Endothelial cell of hepatic sinusoid (primary cell): ENCODE results near the gene C12orf42.
"Not testable (repeated sequence)": the region's sequence is repeated elsewhere in the genome, so short reads cannot be mapped to it uniquely, and the experiment has no call there.

ENCODE experiments used
- in situ Hi-C: cut with HindIII; loops from 2 replicates; pipeline ENCODE4 v1.10.0; 2017; ENCODE audit warnings: low sequenced_read_pairs

The C12orf42 gene

DNA sequence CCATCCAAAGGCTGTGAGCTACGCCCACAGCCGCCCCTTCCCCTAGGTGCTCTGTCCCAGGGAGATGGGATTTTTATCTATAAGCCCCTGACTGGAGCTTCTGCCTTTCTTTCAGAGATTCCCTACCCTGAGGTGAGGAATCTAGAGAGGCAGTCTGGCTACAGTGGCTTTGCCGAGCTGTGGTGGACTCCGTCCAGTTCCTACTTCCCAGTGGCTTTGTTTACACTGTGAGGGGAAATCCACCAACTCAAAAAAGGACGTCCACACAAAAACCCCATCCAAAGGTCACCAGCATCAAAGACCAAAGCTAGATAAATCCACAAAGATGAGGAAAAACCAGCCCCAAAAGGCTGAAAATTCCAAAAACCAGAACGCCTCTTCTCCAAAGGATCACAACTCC is 70.1 kb downstream of the C12orf42 start:
- in situ Hi-C loops, result not testable (repeated sequence)

DNA sequence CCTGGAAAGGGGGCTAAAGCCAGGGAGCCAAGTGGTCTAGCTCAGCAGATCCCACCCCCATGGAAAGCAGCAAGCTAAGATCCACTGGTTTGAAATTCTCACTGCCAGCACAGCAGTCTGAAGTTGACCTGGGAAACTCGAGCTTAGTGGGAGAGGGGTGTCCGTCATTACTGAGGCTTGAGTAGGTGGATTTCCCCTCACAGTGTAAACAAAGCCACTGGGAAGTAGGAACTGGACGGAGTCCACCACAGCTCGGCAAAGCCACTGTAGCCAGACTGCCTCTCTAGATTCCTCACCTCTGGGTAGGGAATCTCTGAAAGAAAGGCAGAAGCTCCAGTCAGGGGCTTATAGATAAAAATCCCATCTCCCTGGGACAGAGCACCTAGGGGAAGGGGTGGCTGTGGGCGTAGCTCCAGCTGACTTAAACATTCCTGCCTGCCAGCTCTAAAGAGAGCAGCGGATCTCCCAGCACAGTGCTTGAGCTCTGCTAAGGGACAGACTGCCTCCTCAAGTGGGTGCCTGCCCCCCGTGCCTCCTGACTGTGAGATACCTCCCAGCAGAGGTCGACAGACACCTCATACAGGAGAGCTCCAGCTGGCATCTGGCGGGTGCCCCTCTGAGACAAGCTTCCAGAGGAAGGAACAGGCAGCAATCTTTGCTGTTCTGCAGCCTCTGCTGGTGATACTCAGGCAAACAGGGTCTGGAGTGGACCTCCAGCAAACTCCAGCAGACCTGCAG is 70.8 kb downstream of the C12orf42 start:
- in situ Hi-C loops, result not testable (repeated sequence)

DNA sequence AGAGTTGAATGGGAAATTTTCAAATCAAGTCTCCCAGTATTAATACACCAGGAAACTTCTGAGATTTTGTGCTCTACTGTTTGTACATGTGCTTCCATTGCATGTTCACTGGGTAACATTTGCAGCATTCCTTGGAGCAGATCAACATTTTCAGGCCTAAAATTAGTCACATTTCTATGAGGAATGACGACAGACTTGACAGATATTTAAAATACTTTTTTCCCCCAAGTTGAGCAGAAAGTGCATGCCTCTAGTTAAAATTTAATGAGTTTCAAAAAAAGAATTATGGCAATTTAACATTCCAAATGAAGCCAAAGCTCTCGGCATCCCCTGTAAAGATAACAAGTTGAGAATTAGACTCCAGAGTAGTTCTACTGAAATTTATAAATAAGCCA is 72.3 kb downstream of the C12orf42 start:
- in situ Hi-C loops, result no loop called here

DNA sequence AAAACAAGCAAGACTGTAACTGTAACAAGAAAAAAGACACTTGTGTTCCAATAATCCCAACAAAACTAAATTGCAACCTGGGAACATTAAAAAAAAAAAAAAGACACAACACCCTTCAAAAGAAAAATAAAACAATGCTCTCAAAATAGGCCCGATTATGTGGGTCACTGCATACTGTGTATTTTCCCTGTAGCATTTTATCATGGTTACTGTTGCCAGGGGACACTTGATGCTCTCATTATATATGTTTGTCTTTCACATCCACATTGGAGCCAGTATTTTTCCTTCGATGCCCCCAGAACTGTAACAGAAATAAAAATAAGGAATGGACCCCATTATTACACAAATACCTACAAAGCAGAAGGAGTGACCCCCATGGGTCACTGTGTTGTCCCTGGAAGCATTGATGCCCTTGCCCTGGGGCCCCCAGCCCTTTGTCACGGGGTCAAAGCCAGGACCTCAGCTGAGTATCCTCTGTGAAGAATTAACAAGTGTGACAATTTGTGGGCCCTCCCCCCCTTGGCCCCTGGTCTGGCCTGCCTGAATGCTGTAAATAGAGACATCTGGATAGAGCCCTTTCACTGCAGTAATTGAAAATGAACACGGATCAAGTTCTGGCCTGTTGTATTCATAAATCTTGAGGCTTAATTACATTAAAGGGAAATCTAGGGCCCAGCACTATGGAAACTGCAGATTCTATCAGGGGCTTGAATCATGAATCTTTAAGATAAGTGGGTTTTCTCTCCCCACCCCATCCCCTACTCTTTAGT is 72.8 kb downstream of the C12orf42 start:
- in situ Hi-C loops, result no loop called here

GRCh38 chr12:103422328-103422727 is 73.4 kb downstream of the C12orf42 start:
- in situ Hi-C loops, result no loop called here

- in situ Hi-C loops, result no loop called here
Observed at GRCh38 chr12:103421402-103421801, 74.4 kb downstream of the C12orf42 start.

DNA sequence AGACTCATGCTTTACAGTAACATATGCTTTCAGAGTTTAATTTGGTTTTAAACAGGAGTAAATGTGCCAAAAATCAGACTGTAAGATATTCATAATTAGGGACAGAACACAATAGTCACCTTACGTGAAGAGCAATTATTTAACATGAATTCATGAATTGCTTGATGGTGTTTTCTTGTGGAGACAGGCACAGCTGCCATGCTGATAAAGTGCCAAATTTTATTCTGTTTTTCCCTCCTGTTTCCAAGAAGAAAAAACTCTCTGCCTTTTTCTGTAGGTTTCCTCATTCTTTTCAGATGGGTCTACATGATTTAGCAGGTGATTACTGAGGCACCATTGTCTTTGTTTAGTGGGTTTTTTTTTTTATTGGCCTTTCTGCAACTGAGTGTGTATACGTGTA is 80.1 kb downstream of the C12orf42 start:
- in situ Hi-C loops, result no loop called here

- in situ Hi-C loops, result no loop called here
Observed at GRCh38 chr12:103401421-103401820, 94.3 kb downstream of the C12orf42 start.

DNA sequence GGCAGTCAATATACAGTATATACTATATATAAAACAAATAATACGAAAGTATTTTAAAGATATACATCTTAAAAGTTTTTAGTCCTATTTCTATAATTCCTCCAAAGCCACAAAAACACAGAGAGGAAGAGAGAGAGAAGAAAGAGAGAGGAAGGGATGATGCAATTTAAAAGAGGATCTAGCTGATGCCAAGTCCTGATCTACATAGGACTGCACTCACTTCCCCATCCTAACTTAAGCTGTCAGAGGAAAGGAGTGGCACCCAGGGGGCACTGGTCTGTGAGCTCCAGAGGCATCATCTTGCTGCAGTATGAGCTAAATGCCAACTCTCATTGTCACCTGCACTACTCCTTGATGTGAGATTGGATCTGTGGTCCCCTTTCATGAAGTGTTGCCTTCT is 95.8 kb downstream of the C12orf42 start:
- in situ Hi-C loops, result no loop called here

- in situ Hi-C loops, result no loop called here
Observed at GRCh38 chr12:103397536-103397935, 98.2 kb downstream of the C12orf42 start.

DNA sequence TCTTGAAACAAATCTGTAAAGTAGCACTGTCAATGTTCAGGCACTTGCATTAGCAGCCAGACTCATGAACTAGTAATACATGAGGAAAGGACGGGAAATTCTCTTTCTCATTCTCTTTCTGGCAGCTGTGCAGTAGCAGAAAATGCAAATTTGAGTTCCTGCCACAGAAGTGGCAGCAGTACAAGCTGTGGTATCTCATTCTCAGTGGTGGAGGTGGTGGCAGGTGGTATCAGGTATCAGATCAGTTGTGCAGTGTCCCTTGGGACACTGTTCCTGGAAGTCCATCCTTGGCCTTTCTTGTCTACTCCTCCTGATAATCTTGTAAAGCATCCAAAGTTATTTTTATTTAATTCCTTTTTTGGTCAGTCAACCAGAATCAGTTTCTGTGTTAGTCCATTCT is 103.0 kb downstream of the C12orf42 start:
- in situ Hi-C loops, result no loop called here

DNA sequence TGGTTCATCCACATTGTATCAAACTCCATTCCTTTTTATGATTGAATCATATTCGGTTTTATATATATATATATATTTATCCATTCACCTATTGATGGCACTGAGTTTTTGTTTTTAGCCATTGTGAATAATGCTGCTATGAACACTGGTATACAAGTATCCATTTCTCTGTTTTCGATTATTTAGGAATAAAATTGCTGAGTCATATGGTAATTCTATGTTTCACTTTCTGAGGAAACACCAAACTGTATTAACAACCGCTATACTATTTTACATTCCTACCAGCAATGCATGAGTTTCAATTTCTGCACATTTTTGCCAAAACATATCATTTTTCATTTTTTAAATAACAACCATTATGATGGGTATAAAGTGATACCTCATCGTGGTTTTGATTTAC is 104.7 kb downstream of the C12orf42 start:
- in situ Hi-C loops, result no loop called here

DNA sequence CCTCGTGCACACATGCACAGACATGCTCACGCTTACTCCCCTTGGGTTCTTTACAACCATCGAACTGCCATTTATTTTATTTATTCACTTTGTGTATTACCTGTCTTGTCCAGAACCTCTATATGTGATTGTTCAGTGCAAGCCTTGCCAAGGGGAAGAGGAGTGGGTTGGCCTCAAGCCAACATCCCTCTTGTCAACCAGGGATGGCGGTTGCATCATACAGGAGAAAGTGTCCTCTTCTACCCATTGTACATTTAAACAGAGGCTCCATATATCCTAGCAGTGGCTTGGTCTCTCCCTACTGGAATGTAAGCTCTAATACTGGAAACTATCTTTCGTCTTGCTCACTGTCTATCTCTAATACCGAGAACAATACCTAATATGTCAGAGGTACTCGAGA is 108.4 kb downstream of the C12orf42 start:
- in situ Hi-C loops, result no loop called here

- in situ Hi-C loops, result no loop called here
Observed at GRCh38 chr12:103386451-103386850, 109.3 kb downstream of the C12orf42 start.

GRCh38 chr12:103382736-103383346 is 112.9 kb downstream of the C12orf42 start:
- in situ Hi-C loops, result no loop called here

DNA sequence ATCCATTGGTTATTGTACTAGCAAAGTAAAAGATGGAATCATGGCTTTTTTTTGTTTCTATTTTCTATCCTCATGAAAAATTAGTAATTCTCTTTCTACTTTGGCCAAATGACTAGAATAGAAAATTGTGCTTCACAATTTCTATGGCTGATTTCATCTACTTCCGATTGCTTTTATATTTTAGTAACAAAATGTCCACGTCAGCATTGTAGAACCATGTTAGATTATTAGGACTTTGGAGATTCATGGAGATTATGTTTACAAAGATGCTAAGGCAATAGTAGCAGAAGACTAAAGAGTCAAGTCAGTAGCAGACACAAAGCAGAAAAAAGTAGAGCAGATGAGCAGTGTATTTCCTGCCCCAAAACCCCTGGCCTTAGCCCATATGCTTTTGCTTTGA is 113.6 kb downstream of the C12orf42 start:
- in situ Hi-C loops, result no loop called here

GRCh38 chr12:103379670-103380069 is 116.1 kb downstream of the C12orf42 start:
- in situ Hi-C loops, result no loop called here

DNA sequence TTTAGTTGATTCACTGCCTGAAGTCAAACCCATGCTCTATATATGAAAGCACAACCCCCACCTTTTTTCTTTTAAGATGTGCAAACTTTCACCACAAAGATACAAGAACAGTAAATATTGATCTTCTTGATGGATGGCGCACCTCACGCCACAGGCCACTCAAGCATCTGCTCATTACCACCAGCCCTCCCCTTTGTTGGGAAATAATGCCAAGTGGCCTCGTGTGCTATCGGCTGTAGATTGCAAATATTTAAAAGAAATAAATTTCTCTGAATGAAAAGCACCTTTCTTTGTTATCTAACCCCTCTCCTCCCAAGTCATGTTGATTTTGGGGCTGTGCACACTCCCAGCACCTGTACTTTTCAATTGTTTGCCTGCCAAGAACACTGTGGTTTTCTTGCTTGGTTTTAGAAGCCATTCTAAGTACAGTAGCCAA is 122.7 kb downstream of the C12orf42 start:
- in situ Hi-C loops, result no loop called here

DNA sequence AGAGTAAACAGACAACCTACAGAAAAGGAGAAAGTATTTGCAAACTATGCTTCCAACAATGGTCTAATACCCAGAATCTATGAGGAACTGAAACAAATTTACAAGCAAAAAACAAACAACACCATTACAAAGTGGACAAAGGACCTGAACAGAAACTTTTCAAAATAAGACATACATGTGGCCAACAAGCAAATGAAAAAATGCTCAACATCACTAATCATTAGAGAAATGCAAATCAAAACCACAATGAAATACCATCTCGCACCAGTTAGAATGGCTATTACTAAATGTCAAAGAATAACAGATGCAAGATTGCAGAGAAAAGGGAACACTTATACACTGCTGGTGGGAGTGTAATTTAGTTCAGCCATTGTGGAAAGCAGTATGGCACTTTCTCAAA is 125.8 kb downstream of the C12orf42 start:
- in situ Hi-C loops, result no loop called here

DNA sequence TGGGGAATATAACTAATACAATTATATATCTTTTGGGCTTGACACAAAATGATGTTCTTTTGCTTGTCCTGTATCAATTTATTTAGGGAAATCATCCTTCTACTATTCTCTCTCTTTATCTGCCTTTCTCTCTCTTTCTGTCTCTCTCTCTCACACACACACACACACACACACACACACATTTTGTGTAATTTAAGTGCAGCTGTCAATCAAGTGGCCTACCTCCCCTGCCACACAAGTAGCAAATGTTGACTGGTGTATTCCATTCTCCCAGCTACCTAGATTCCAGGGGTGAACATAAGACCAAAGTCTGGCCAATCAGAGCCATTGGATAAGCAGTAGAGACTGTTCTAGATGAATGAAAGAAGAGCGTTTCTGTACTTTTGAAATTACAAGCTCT is 127.6 kb downstream of the C12orf42 start:
- in situ Hi-C loops, result no loop called here

- in situ Hi-C loops, result no loop called here
Observed at GRCh38 chr12:103354403-103354802, 141.4 kb downstream of the C12orf42 start.

DNA sequence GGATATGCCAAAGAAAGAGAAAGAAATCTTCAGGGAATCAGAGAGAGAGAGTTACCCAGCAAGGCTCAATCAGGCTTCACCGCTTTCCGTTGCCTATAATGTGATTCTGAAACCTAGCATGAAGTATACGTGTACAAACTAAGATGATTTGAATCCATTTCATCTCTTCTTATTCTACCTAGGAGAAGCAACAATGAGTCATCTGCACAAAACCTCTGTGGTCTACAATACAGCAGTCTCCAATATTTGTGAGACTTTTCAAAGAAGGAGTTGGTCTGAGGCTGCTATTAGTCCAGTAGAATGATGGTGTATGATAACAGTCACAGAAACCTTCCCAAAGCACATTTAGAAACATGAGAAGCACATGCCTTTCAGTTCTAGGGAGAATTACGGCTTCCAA is 141.9 kb downstream of the C12orf42 start:
- in situ Hi-C loops, result no loop called here
